Measurements from ENCODE around the gene UAP1.
"Not testable (repeated sequence)": the region's sequence is repeated elsewhere in the genome, so short reads cannot be mapped to it uniquely, and the experiment has no call there.

Gene UAP1

GRCh38 chr1:162564762-162565218 lies 3.3 kb downstream of the UAP1 start:
- no peak for DNase-seq (ENCODE audit: extremely low read depth in 1 of 2, low read depth in 1 of 2)

GRCh38 chr1:162565460-162565859 lies 3.9 kb downstream of the UAP1 start:
- DNase-seq (ENCODE audit: extremely low read depth in 1 of 2, low read depth in 1 of 2), result no peak

GRCh38 chr1:162566870-162567269 lies 5.3 kb downstream of the UAP1 start:
- DNase-seq (ENCODE audit: extremely low read depth in 1 of 2, low read depth in 1 of 2), result no peak

- no peak for DNase-seq (ENCODE audit: extremely low read depth in 1 of 2, low read depth in 1 of 2)
Observed at GRCh38 chr1:162568802-162569201, 7.3 kb downstream of the UAP1 start.

- DNase-seq (ENCODE audit: extremely low read depth in 1 of 2, low read depth in 1 of 2), result no peak
Observed at GRCh38 chr1:162570718-162571117, 9.2 kb downstream of the UAP1 start.

GRCh38 chr1:162571121-162571520 lies 9.6 kb downstream of the UAP1 start:
- not testable (repeated sequence) for DNase-seq (ENCODE audit: extremely low read depth in 1 of 2, low read depth in 1 of 2)

GRCh38 chr1:162571696-162572095 lies 10.2 kb downstream of the UAP1 start:
- DNase-seq (ENCODE audit: extremely low read depth in 1 of 2, low read depth in 1 of 2), result no peak

GRCh38 chr1:162573136-162573535 lies 11.6 kb downstream of the UAP1 start:
- DNase-seq (ENCODE audit: extremely low read depth in 1 of 2, low read depth in 1 of 2), result no peak

- DNase-seq (ENCODE audit: extremely low read depth in 1 of 2, low read depth in 1 of 2), result no peak
Observed at GRCh38 chr1:162578071-162578700, 16.7 kb downstream of the UAP1 start.

GRCh38 chr1:162578936-162579335 lies 17.4 kb downstream of the UAP1 start:
- DNase-seq (ENCODE audit: extremely low read depth in 1 of 2, low read depth in 1 of 2), result no peak

GRCh38 chr1:162580308-162580707 lies 18.8 kb downstream of the UAP1 start:
- DNase-seq (ENCODE audit: extremely low read depth in 1 of 2, low read depth in 1 of 2), result no peak

- not testable (repeated sequence) for DNase-seq (ENCODE audit: extremely low read depth in 1 of 2, low read depth in 1 of 2)
Observed at GRCh38 chr1:162582901-162583300, 21.4 kb downstream of the UAP1 start.

GRCh38 chr1:162585101-162585500 lies 23.6 kb downstream of the UAP1 start:
- DNase-seq (ENCODE audit: extremely low read depth in 1 of 2, low read depth in 1 of 2), result not testable (repeated sequence)

- DNase-seq (ENCODE audit: extremely low read depth in 1 of 2, low read depth in 1 of 2), result no peak
Observed at GRCh38 chr1:162587347-162587746, 25.8 kb downstream of the UAP1 start.

- no peak for DNase-seq (ENCODE audit: extremely low read depth in 1 of 2, low read depth in 1 of 2)
Observed at GRCh38 chr1:162587761-162588260, 26.3 kb downstream of the UAP1 start.

GRCh38 chr1:162590101-162590500 lies 28.6 kb downstream of the UAP1 start:
- no peak for DNase-seq (ENCODE audit: extremely low read depth in 1 of 2, low read depth in 1 of 2)

- no peak for DNase-seq (ENCODE audit: extremely low read depth in 1 of 2, low read depth in 1 of 2)
Observed at GRCh38 chr1:162590686-162591085, 29.2 kb downstream of the UAP1 start.

- DNase-seq (ENCODE audit: extremely low read depth in 1 of 2, low read depth in 1 of 2), result no peak
Observed at GRCh38 chr1:162596514-162597170, 35.1 kb downstream of the UAP1 start.

- no peak for DNase-seq (ENCODE audit: extremely low read depth in 1 of 2, low read depth in 1 of 2)
Observed at GRCh38 chr1:162599451-162599850, 37.9 kb downstream of the UAP1 start.

GRCh38 chr1:162603117-162603516 lies 41.6 kb downstream of the UAP1 start:
- DNase-seq (ENCODE audit: extremely low read depth in 1 of 2, low read depth in 1 of 2), result not testable (repeated sequence)

- DNase-seq (ENCODE audit: extremely low read depth in 1 of 2, low read depth in 1 of 2), result no peak
Observed at GRCh38 chr1:162605225-162605927, 43.9 kb downstream of the UAP1 start.

GRCh38 chr1:162609306-162609705 lies 47.8 kb downstream of the UAP1 start:
- DNase-seq (ENCODE audit: extremely low read depth in 1 of 2, low read depth in 1 of 2), result no peak

Measured in activated CD8-positive, alpha-beta memory T cell treated with anti-CD3 and anti-CD28 coated beads for 1 hour (primary cell).